ENCODE data around the gene OR2AG1.

Gene OR2AG1

GRCh38 chr11:6825231-6825744, 42.5 kb downstream of the OR2AG1 start:
- no peak for TF ChIP-seq TAF1 (IDR thresholded peaks at IDR 0.05; ENCODE audit: borderline replicate concordance, insufficient read depth, low read length)
- no peak for TF ChIP-seq FOXP2 (optimal IDR thresholded peaks at IDR 0.05; ENCODE audit: borderline replicate concordance, extremely low read depth, extremely low read length, insufficient read depth)
- no peak for TF ChIP-seq REST (IDR thresholded peaks at IDR 0.05; ENCODE audit: insufficient read depth in 1 of 2, low read depth in 2 of 2, low read length in 2 of 2)
- no peak for TF ChIP-seq SIN3A (IDR thresholded peaks at IDR 0.05; ENCODE audit: borderline replicate concordance, insufficient read depth, low read length)
- no peak for TF ChIP-seq POLR2AphosphoS5 (IDR thresholded peaks at IDR 0.05; ENCODE audit: low read depth, low read length)

- no peak for TF ChIP-seq TAF1 (IDR thresholded peaks at IDR 0.05; ENCODE audit: borderline replicate concordance, insufficient read depth, low read length)
- TF ChIP-seq SIN3A (IDR thresholded peaks at IDR 0.05; ENCODE audit: borderline replicate concordance, insufficient read depth, low read length) = no peak
These were observed 45.3 kb downstream of the OR2AG1 start for GRCh38 chr11:6828103-6828502.

- TF ChIP-seq FOXP2 (optimal IDR thresholded peaks at IDR 0.05; ENCODE audit: borderline replicate concordance, extremely low read depth, extremely low read length, insufficient read depth) (no peak), POLR2AphosphoS5 (IDR thresholded peaks at IDR 0.05; ENCODE audit: low read depth, low read length) (no peak), TAF1 (IDR thresholded peaks at IDR 0.05; ENCODE audit: borderline replicate concordance, insufficient read depth, low read length) (no peak), SIN3A (IDR thresholded peaks at IDR 0.05; ENCODE audit: borderline replicate concordance, insufficient read depth, low read length) (no peak), REST (IDR thresholded peaks at IDR 0.05; ENCODE audit: insufficient read depth in 1 of 2, low read depth in 2 of 2, low read length in 2 of 2) (no peak)
These were observed 50.5 kb downstream of the OR2AG1 start for GRCh38 chr11:6833356-6833755.

GRCh38 chr11:6834021-6834420, 51.2 kb downstream of the OR2AG1 start:
- no peak for TF ChIP-seq SIN3A (IDR thresholded peaks at IDR 0.05; ENCODE audit: borderline replicate concordance, insufficient read depth, low read length)
- TF ChIP-seq FOXP2 (optimal IDR thresholded peaks at IDR 0.05; ENCODE audit: borderline replicate concordance, extremely low read depth, extremely low read length, insufficient read depth) = no peak
- no peak for TF ChIP-seq REST (IDR thresholded peaks at IDR 0.05; ENCODE audit: insufficient read depth in 1 of 2, low read depth in 2 of 2, low read length in 2 of 2)
- TF ChIP-seq POLR2AphosphoS5 (IDR thresholded peaks at IDR 0.05; ENCODE audit: low read depth, low read length) = no peak
- TF ChIP-seq TAF1 (IDR thresholded peaks at IDR 0.05; ENCODE audit: borderline replicate concordance, insufficient read depth, low read length) = no peak
